GM15510 (cell line): ENCODE data around the gene SLC30A7.

Experiments
- POLR2A ChIP-seq: IDR thresholded peaks from 3 replicates; pipeline ENCODE4 v1.6.1; 2011; ENCODE audit warnings: borderline replicate concordance; ENCODE audit not compliant: insufficient read length; ENCODE audit errors: extremely low read depth

Gene SLC30A7

DNA sequence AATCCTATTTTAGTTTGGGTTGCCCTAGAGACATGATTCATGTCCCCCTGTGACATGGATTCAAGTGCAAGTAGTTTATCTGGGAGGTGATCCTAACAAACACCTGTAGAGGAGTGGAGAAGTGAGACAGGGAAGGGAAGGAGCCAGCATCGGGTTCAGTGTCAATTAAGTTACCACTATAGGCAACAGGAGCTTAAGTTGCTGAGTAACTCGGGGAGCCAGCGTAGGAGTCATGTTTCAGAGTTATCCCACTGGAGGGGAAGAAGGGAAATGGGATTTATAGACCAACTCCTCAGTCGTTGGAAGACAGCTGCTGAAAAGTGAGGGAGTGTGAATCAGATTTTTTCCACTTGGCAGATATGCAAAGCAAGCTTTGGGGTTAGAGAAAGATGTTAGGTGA is 54.9 kb downstream of the SLC30A7 start:
- no peak for TF ChIP-seq POLR2A

DNA sequence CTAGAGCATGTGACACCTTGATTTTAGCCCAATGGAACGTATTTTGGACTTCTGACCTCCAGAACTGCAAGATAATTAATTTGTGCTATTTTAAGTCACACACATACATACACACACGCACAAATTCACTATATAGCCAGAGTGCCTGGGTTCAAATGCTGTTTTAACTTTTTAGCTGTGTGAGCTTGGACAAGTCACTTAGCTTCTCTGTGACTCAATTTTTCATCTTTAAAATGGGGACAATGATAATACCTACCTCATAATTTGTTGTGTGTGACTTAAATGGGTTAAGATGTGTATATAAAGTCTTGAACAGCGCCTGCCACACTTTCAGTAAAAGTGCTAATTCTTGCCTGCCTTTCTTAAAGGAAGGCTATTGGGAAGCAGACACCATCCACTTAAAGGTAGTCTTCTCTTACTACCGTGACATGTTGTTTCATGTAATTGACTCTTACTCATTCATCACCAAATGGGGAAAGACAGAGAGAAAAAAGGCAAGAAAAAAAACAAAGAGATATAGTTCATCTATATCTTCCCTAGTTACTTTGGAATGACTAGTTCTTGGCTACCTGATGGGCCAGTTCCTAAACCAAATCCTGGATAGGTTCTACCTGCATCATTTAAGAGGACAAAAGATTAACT is 56.3 kb downstream of the SLC30A7 start:
- no peak for TF ChIP-seq POLR2A

DNA sequence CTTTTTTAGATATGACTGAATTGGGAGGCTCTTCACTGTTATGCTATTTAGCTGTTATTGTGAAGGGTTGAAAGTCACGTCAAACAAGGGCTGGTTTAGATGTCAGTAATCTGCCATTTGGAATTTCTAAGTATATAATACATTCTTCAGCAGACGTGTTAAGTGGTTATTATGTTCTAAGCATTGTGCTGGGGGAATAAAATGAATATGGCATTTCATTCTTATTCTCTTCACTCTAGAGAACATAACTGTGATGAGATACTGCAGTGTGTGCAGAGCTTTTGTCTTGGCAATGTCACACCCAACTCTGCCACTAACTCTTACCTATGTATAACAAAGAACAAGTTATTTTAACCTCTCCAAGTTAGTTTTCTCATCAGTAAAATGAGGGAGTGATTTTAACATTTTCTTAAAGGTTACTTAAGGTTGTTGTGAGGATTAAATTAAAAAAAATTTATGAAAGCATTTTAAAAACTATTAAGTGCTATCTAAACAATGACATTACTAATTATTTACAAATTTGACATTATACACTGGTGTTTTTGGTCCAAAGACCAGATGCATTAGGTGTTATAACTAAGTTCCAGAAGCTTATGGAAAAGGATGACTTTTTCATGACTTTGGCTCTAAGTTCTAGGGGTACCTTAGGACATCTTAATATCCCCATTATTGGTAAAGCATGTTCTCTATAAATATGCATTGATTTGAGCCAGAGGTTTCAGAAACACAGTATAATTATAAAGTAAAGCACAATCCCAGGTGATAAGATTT is 58.3 kb downstream of the SLC30A7 start:
- TF ChIP-seq POLR2A = no peak

DNA sequence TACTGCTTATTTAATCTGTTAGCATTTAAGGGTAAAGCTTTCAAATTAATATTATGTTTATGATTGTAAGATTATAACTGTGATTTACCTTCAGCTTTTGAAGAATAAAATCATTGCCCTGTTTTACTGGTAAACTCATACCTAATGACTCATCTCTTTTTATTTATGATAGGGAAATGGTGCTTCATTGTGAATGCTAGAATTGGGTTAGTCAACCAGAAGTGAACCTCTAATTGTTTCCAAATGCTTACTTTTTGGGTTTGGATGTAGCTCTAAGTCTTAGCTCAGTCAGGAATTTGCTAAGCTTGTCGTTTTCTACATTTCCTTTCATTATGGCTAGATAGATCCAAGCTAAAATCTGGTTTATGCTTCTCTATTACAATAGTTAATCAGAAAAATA is 59.4 kb downstream of the SLC30A7 start:
- TF ChIP-seq POLR2A = no peak

DNA sequence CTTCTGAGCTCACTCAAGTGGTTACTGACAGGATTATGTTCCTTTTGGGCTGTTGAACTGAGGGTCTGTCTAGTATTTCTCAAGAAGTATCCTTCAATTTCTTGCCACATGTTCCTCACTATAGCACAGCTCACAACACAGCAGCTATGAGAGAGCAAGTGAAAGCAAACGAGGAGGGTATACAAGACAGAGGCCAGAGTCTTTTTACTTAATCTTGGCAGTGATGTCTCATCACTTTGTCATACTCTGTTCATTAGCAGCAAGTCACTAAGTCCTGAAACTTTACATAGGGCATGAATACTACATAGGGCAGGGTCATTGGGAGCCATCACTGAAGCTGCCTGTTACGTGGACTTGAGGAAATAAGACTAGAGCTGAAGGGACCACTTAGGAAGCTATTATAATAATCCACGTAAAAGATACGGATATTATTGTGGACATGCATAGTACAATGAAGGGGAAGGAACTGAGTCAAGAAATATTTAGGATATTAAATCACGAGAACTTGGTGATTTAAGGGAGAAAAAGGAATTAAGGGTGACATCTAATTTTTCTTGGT is 63.7 kb downstream of the SLC30A7 start:
- TF ChIP-seq POLR2A = no peak

DNA sequence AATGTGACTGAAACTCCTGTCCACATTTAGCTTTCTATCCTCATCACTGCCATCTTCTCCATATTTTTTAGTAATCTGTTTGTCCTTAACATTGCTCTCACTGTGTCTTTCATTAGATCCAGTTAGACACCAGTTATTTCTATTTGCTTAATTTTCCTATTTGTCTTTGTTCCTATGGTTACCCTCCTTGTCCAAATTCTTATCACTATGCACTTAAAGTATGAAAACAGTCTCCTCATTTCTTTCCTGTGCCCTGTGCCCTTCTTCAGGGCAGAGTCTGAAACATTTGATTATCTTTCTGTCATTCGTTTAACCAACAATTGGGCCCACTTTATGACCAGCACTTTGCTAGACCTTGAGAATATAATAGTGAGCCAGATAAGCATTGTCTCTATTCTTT is 64.2 kb downstream of the SLC30A7 start:
- TF ChIP-seq POLR2A = no peak

DNA sequence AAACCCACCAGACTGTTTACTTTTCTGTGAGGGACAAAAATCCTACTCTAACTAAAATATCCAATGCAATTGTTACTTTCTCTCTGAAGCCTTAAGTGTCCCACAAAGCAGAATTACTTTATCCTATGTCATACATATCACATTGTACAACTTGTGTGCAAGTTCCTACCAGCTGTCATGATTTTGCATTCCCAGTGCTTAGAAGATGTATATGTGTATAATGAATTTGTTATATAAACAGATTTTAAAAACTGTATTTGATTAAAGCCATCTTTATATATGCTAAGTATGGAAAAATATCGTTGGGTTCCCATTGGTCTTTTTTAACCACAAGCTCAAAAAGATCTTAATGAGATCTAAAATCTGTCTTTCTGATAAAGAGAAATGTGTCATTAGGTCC is 72.7 kb downstream of the SLC30A7 start:
- no peak for TF ChIP-seq POLR2A

DNA sequence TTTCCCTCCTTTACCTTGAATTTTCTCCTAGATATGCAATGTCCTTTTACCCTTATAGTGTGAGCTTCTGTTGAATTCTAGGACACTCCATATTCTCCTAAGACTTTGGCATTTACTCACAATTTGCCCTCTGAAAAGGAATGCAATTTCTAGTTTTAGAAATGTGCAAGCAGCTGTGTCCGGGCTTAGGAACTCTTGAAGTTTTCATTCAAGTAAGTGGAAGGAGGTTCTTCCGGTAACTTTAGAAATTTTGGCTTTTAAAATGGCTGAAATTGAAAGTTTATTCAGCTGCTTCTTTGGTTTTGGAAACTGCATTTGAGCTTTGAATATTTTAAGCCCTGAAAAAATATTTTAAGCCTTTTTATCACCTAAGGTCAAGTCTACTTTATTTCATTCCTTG is 73.4 kb downstream of the SLC30A7 start:
- no peak for TF ChIP-seq POLR2A

DNA sequence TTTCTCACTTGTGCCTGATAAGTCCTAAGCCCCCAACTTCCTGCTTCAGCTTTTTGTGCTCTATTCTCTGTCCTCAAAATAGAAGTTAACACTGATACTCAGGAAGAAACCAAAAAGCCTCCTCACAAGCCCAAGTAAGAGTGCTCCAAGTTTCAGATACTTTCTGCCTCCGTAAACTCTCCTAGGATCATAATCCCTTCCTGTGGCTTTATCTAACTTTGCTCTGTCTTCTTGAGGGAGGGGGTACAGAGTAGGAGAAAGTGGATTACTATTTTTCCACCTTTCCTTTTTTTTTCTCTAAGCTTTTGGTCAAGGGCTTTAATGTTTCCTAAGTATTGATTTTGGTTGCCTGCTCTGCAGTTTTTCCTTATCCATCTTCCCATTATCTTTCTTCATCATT is 75.1 kb downstream of the SLC30A7 start:
- TF ChIP-seq POLR2A = no peak

DNA sequence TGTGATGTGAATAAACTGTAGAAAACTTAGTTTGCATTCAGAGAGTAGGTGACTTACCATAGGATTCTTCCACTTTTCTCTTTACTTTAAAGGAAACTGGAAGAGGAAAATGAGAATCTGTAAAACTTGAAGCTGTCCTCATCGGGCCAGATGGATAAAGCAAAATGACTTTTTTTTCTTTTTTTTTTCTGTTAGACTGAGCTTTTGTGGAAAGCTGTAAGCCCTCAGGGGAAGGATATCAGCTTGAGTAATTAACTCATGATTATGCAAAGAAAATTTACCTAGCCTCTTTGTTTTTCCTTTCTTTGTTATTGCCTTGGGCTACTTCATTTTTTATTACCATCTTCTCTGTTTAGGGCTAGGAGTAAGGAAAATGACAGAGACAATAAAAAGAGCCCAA is 76.3 kb downstream of the SLC30A7 start:
- TF ChIP-seq POLR2A = no peak

DNA sequence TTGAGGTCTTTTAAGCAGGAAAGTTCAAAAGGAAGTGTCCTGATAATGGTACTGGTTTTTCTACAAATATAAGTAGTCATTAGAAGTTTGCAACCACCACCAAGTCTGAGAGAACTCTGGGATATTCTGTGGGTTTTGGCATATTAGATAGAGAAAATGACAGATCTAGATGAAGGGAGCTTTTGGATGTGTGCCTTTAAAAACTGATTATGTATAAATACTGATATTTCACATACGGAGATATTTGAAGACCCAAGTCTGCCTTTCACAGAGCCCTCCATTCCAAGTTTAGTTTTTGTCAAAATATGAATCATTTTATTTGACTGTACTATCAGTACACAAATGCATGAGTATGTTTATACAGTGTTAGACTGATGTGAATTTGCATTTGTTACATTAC is 81.0 kb downstream of the SLC30A7 start:
- no peak for TF ChIP-seq POLR2A

DNA sequence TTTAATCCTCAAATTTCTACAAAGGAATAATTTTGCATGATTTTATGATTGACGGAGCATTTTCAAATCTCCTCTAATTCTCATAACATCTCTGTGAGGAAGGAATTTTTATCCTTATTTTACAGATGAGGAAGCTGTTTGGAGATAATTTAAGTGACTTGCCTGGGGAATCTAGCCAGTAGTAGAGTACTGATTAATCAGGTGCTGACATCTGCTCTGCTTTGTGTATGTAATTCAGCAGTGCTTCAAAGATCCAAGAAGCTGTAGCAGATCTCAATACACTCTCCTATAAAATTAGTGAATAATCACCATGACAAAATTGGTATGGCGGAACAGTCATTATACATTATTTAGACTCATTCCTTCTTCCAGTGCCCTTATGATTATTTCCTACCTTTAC is 83.7 kb downstream of the SLC30A7 start:
- no peak for TF ChIP-seq POLR2A

DNA sequence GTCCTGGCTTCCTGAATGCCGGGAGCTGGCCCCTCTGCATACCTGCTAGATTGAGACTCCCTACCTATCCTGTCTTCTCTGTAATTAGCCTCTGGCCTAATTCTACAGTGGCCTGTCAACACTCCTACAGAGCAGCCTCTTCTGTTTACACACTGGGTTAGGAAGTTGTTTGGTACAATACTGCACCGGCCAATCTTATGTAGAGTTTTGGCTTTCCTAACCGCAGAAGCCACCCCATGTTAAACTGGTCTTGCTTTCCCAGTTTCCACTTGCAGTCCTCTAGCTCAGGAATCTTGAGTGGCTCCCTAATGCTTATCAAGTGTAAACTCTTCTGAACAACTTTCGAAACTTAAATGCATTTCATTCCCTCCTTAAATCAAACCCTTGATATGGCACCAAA is 86.9 kb downstream of the SLC30A7 start:
- no peak for TF ChIP-seq POLR2A

DNA sequence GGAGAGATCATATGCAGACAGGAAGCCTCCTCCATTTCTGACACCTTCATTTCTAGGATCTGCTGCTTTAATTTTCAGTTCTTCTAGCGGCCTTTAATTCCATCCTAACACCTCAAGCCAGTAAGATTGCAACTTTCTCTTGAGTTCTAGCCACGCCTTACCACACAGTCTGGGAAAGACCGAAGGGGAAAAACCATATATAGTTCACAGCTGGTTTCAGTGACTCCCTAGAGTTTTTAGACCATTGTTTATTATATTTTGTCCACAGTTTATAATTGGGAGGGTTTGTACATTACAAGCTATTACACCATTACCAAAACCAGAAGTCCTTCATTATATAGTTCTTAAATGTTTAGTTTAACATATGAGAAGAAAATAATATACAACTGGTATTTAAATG is 92.2 kb downstream of the SLC30A7 start:
- TF ChIP-seq POLR2A = no peak

DNA sequence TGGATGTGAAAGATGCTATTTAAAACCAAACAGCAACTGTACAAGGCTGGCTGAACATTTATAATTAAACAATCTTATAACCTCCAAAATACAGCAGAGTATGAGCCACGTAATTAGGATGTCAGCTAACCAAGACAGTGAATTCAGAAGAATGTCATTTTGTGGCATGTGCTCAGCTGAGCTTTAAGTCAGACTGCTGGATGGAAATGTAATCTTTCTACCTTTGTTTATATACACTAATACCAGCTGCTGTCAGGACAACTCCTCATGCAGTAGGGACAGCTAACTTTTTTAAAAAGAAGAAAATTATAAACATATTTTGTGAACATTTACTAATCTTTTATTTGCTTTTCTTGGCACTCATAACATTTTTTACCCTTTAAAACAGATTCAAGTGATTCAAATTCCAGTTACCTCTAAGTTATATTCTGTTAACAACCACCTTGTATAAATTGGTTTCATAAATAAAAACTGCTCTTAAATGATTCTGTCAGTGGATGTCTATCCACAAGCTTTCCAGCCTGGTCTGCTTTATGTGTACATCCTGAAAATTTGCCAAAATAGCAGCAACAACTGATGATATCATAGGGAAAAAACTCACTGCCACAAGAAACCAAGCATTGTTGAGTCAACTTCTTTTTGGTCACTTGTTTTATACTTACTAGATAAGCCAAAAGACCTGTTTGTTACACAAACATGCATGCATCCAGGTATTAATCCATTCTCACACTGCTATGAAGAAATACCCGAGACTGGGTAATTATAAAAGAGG is 93.6 kb downstream of the SLC30A7 start:
- no peak for TF ChIP-seq POLR2A
